Trophoblast cell (in vitro differentiated cells and primary cell): ENCODE measurements around the gene SPINK4.

Source experiments
- DNase-seq, 2 donors: peaks; one replicate each; pipeline ENCODE4 v3.0.0-alpha.2; 2016
- H2AFZ ChIP-seq: 2 replicates; pipeline ENCODE4 v1.6.1; 2013; ENCODE audit warnings: low read length, moderate library complexity, mild to moderate bottlenecking; ENCODE audit not compliant: insufficient read depth, poor library complexity
- H2AK5ac ChIP-seq: 2 replicates; pipeline ENCODE4 v1.6.1; 2013; ENCODE audit warnings: mild to moderate bottlenecking, low read length
- H2BK120ac ChIP-seq: 2 replicates; pipeline ENCODE4 v1.6.1; 2013; ENCODE audit warnings: low read length, mild to moderate bottlenecking, moderate library complexity; ENCODE audit not compliant: insufficient read depth, poor library complexity
- H2BK12ac ChIP-seq: 2 replicates; pipeline ENCODE4 v1.6.1; 2013; ENCODE audit warnings: mild to moderate bottlenecking, low read length, moderate library complexity
- H2BK5ac ChIP-seq: 2 replicates; pipeline ENCODE4 v1.6.1; 2013; ENCODE audit warnings: low read length, low read depth, moderate library complexity, mild to moderate bottlenecking; ENCODE audit not compliant: poor library complexity
- H3K14ac ChIP-seq: 2 replicates; pipeline ENCODE4 v1.6.1; 2013; ENCODE audit warnings: mild to moderate bottlenecking, low read length
- H3K18ac ChIP-seq: 2 replicates; pipeline ENCODE4 v1.6.1; 2013; ENCODE audit warnings: mild to moderate bottlenecking, low read length
- H3K23ac ChIP-seq: 2 replicates; pipeline ENCODE4 v1.6.1; 2013; ENCODE audit warnings: low read length
- H3K27ac ChIP-seq: 2 replicates; pipeline ENCODE4 v1.5.1; 2013; ENCODE audit warnings: low read depth, mild to moderate bottlenecking, inconsistent platforms, low read length, moderate library complexity
- H3K27me3 ChIP-seq: 2 replicates; pipeline ENCODE4 v1.6.1; 2013; ENCODE audit warnings: inconsistent platforms, mild to moderate bottlenecking, low read length, moderate library complexity; ENCODE audit not compliant: insufficient read depth
- H3K36me3 ChIP-seq, 2 experiments: 1 replicate in 1 of 2; 2 replicates in 1 of 2; pipeline ENCODE4 v1.6.1; 2013; ENCODE audit warnings: low read length in 2 of 2, mild to moderate bottlenecking in 2 of 2, moderate library complexity in 1 of 2; ENCODE audit not compliant: insufficient read depth in 2 of 2, control insufficient read depth in 1 of 2
- H3K4ac ChIP-seq: 2 replicates; pipeline ENCODE4 v1.6.1; 2013; ENCODE audit warnings: low read depth, mild to moderate bottlenecking, low read length, moderate library complexity
- H3K4me1 ChIP-seq, 2 experiments: 1 replicate in 1 of 2; 2 replicates in 1 of 2; pipeline ENCODE4 v1.6.1; 2013; ENCODE audit warnings: low read length in 2 of 2, mild to moderate bottlenecking in 2 of 2, moderate library complexity in 1 of 2; ENCODE audit not compliant: insufficient read depth in 2 of 2, control insufficient read depth in 1 of 2
- H3K4me2 ChIP-seq: 2 replicates; pipeline ENCODE4 v1.6.1; 2013; ENCODE audit warnings: inconsistent platforms, mild to moderate bottlenecking, low read length, moderate library complexity
- H3K4me3 ChIP-seq: 2 replicates; pipeline ENCODE4 v1.5.1; 2013; ENCODE audit warnings: mild to moderate bottlenecking, low read depth, low read length, inconsistent platforms
- H3K79me1 ChIP-seq: one replicate; pipeline ENCODE4 v1.6.1; 2013; ENCODE audit warnings: low read length
- H3K79me2 ChIP-seq: 2 replicates; pipeline ENCODE4 v1.6.1; 2013; ENCODE audit warnings: low read length, mild to moderate bottlenecking; ENCODE audit not compliant: control insufficient read depth, insufficient read depth, poor library complexity
- H3K9ac ChIP-seq: 2 replicates; pipeline ENCODE4 v1.6.1; 2013; ENCODE audit warnings: mild to moderate bottlenecking, low read length
- H3K9me3 ChIP-seq: 2 replicates; pipeline ENCODE4 v1.6.1; 2013; ENCODE audit warnings: low read depth, mild to moderate bottlenecking, control low read depth, inconsistent platforms, low read length; ENCODE audit not compliant: insufficient read depth
- H4K12ac ChIP-seq: 2 replicates; pipeline ENCODE4 v1.6.1; 2013; ENCODE audit warnings: low read depth, mild to moderate bottlenecking, low read length, moderate library complexity
- H4K8ac ChIP-seq: 2 replicates; pipeline ENCODE4 v1.6.1; 2013; ENCODE audit warnings: low read depth, mild to moderate bottlenecking, low read length, moderate library complexity
- H4K91ac ChIP-seq: one replicate; pipeline ENCODE4 v1.6.1; 2013; ENCODE audit warnings: low read depth, mild to moderate bottlenecking, low read length, moderate library complexity
- WGBS: extraction: QIAGEN DNeasy Blood & Tissue Kit; methylation state at CpG from one replicate; pipeline ENCODE4 v1.1.7; 2013; ENCODE audit warnings: missing lambda C conversion rate; ENCODE audit not compliant: insufficient read length, insufficient coverage; ENCODE audit errors: extremely low coverage; 5-methylcytosine and 5-hydroxymethylcytosine counted together

The SPINK4 gene

GRCh38 chr9:33249087-33249658 lies 9.2 kb downstream of the SPINK4 start:
- Histone ChIP-seq H2BK5ac (no peak overlapping the region), H3K18ac (no peak overlapping the region), H3K4ac (no peak overlapping the region), H3K4me2 (no peak overlapping the region), H2BK12ac (no peak overlapping the region), H3K9me3 (no peaks in the 10 kb centered on the region), H4K91ac (no peak overlapping the region), H3K27me3 (no peaks in the 10 kb centered on the region), H4K12ac (no peak overlapping the region), H2AK5ac (no peak overlapping the region), H3K14ac (no peak overlapping the region), H2BK120ac (no peak overlapping the region), H3K23ac (no peak overlapping the region), H4K8ac (no peak overlapping the region), H3K4me3 (no peak overlapping the region), H3K9ac (no peak overlapping the region), H3K79me1 (no peaks in the 10 kb centered on the region), H3K4me1 (no peaks in the 10 kb centered on the region), H3K79me2 (no peaks in the 10 kb centered on the region), H3K27ac (no peak overlapping the region), H2AFZ (no peak overlapping the region), H3K36me3 (peaks cover 4 to 10% of the 10 kb centered on the region in 2 experiments)
- no peak for DNase-seq
- WGBS: no CpG with 5 or more reads among the region's 6 CpGs

GRCh38 chr9:33249983-33250382 lies 10.0 kb downstream of the SPINK4 start:
- Histone ChIP-seq H3K23ac (no peak overlapping the region), H2AFZ (no peak overlapping the region), H3K27ac (no peak overlapping the region), H4K12ac (no peak overlapping the region), H3K79me1 (no peaks in the 10 kb centered on the region), H3K14ac (no peak overlapping the region), H4K91ac (no peak overlapping the region), H3K27me3 (no peaks in the 10 kb centered on the region), H2BK12ac (no peak overlapping the region), H3K4me1 (no peaks in the 10 kb centered on the region), H4K8ac (no peak overlapping the region), H3K4me2 (no peak overlapping the region), H3K4ac (no peak overlapping the region), H2AK5ac (no peak overlapping the region), H3K9ac (no peak overlapping the region), H3K18ac (no peak overlapping the region), H2BK5ac (no peak overlapping the region), H3K4me3 (no peak overlapping the region), H2BK120ac (no peak overlapping the region), H3K9me3 (no peaks in the 10 kb centered on the region), H3K79me2 (no peaks in the 10 kb centered on the region), H3K36me3 (peaks cover 7 to 18% of the 10 kb centered on the region in 2 experiments)
- DNase-seq: no peak
- no CpG with 5 or more reads among the region's 2 CpGs for WGBS

DNA sequence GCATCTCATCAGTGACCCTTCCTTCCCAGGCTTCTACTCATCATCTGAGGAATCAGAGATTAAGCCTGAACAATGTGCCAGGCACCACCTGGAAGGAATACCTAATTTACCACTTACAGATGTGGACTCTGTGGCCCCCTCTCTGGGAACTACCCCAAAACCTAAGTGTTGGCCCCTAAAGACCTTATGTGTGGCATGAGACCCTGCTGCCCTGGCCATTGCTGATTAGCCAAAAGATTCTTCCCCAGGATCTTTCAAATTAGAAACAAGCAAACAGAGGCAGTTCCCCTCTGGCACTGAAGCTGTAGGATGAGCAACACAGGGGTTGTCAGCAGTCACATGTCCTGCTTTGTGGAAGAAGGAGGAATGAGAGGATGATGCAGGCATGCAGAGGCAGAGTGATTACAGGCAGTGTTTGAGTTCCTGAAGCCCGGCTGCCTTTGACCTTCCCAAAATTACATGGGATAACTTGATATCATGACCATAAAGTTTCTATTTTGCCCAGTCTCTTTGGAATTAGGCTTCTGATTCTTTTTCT lies 10.6 kb downstream of the SPINK4 start:
- H3K27me3 ChIP-seq: no peaks in the 10 kb centered on the region

GRCh38 chr9:33254211-33254610 lies 14.2 kb downstream of the SPINK4 start:
- no peak overlapping the region for H3K27ac ChIP-seq
- no peak overlapping the region for H2BK120ac ChIP-seq
- no peak overlapping the region for H4K91ac ChIP-seq
- peaks cover 15 to 41% of the 10 kb centered on the region in 2 experiments for H3K36me3 ChIP-seq
- H3K14ac ChIP-seq: no peak overlapping the region
- H2AK5ac ChIP-seq: no peak overlapping the region
- H4K8ac ChIP-seq: no peak overlapping the region
- no peak overlapping the region for H3K18ac ChIP-seq
- H3K9me3 ChIP-seq: peaks cover 3% of the 10 kb centered on the region
- no peak overlapping the region for H3K4ac ChIP-seq
- no peak overlapping the region for H3K4me2 ChIP-seq
- no peak overlapping the region for H2BK5ac ChIP-seq
- no peak overlapping the region for H3K9ac ChIP-seq
- H3K4me1 ChIP-seq: no peaks in the 10 kb centered on the region
- no peak overlapping the region for H2BK12ac ChIP-seq
- no peak overlapping the region for H4K12ac ChIP-seq
- DNase-seq: no peak
- H3K27me3 ChIP-seq: no peaks in the 10 kb centered on the region
- H2AFZ ChIP-seq: no peak overlapping the region
- no CpG with 5 or more reads among the region's 4 CpGs for WGBS
- H3K23ac ChIP-seq: no peak overlapping the region
- no peak overlapping the region for H3K4me3 ChIP-seq
- H3K79me1 ChIP-seq: no peaks in the 10 kb centered on the region
- peaks cover 2% of the 10 kb centered on the region for H3K79me2 ChIP-seq

More for the DNA sequence above, 10.6 kb downstream of the SPINK4 start:
- Histone ChIP-seq H2BK5ac (no peak overlapping the region), H3K79me2 (no peaks in the 10 kb centered on the region), H3K9me3 (peaks cover 3% of the 10 kb centered on the region), H3K23ac (no peak overlapping the region), H3K18ac (no peak overlapping the region), H3K14ac (no peak overlapping the region), H4K91ac (no peak overlapping the region), H3K79me1 (no peaks in the 10 kb centered on the region), H3K4me1 (no peaks in the 10 kb centered on the region), H3K4me2 (no peak overlapping the region), H2BK12ac (no peak overlapping the region), H3K27ac (no peak overlapping the region), H2BK120ac (no peak overlapping the region), H2AFZ (no peak overlapping the region), H4K8ac (no peak overlapping the region), H3K4ac (no peak overlapping the region), H3K4me3 (no peak overlapping the region), H2AK5ac (no peak overlapping the region), H3K9ac (no peak overlapping the region), H3K36me3 (peaks cover 12 to 23% of the 10 kb centered on the region in 2 experiments), H4K12ac (no peak overlapping the region)
- WGBS: no CpG with 5 or more reads among the region's 1 CpG
- peak; percentile 52 to 57 for DNase-seq
